T1000 (cell line): ENCODE measurements around the gene DEFB114.

ENCODE experiments used
- DNase-seq: peaks from one replicate; lab custom pipeline; 2025; ENCODE audit warnings: mixed read lengths; lab: John Stamatoyannopoulos, UW

The DEFB114 gene

DNA sequence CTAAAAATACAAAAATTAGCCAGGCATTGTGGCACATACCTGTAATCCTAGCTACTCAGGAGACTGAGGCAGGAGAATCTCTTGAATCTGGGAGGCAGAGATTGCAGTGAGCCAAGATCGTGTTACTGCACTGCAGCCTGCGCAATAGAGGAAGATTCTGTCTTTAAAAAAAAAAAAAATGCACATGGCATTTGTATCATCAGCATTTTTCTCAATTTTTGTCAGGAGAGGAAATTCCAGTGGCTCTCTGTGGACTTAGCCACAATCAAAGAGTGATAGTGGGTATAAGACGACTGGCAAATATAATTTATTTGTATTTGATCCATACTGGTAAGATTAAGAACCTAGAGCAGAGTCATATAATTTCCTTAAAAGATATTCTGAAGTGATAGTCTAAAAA is 28.6 kb downstream of the DEFB114 start:
- DNase-seq = no peak

GRCh38 chr6:49934770-49935169 is 29.2 kb downstream of the DEFB114 start:
- DNase-seq = no peak

DNA sequence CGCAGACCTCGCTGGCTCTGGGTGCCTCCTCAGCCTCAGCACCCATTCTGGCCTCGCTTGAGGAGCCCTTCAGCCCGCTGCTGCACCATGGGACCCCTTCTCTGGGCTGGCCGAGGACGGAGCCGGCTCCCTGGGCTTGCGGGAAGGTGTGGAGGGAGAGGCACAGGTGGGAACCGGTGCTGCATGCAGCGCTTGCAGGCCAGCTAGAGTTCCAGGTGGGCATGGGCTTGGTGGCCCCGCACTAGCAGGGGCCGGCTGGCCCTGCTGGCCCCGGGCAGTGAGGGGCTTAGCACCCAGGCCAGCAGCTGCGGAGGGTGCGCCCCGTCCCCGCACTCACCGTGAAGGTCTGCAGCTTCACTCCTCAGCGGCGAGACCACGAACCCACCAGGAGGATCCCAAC is 30.4 kb downstream of the DEFB114 start:
- no peak for DNase-seq

DNA sequence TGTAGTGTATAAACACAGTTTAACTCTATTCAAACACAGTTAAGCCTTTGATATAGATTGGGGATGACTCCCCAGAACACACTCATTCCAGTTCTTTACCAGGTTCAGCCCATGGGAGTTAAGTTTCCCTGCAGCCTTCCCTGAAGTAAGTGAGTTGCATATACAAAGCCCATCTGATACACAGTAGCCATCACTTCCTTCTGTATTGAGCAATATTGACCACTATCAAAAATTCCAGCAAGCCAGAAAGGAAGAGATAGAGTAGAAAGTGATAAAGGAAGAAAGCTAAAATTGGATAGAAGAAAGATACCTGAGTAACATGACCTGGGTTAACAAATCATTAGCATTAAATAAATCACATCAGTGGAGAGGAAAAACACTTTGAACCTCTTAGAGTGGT is 34.6 kb downstream of the DEFB114 start:
- DNase-seq = no peak

GRCh38 chr6:49923826-49924225 is 40.1 kb downstream of the DEFB114 start:
- no peak for DNase-seq

- DNase-seq = no peak
Measured at GRCh38 chr6:49919935-49920644, 43.9 kb downstream of the DEFB114 start.

DNA sequence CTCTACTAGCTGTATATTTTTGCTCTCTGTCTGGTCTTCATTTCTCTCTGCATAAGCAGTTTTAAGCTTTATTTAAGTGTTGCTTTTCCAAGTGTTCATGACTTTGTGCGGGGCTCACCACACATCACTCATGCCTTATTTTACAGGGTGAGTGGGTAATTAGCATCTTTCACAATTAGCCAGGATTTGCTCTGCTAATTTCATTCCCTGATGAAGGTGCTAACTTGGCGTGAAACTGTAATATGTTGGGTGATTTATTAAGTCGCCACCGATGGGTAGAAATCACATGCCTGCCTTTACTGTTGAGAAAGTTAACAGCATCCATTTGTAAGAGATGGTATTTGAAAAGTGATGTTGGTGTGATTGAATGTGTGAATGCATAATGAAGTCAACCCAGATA is 44.7 kb downstream of the DEFB114 start:
- DNase-seq = no peak

GRCh38 chr6:49918787-49919186 is 45.2 kb downstream of the DEFB114 start:
- no peak for DNase-seq

GRCh38 chr6:49915035-49915434 is 48.9 kb downstream of the DEFB114 start:
- no peak for DNase-seq

DNA sequence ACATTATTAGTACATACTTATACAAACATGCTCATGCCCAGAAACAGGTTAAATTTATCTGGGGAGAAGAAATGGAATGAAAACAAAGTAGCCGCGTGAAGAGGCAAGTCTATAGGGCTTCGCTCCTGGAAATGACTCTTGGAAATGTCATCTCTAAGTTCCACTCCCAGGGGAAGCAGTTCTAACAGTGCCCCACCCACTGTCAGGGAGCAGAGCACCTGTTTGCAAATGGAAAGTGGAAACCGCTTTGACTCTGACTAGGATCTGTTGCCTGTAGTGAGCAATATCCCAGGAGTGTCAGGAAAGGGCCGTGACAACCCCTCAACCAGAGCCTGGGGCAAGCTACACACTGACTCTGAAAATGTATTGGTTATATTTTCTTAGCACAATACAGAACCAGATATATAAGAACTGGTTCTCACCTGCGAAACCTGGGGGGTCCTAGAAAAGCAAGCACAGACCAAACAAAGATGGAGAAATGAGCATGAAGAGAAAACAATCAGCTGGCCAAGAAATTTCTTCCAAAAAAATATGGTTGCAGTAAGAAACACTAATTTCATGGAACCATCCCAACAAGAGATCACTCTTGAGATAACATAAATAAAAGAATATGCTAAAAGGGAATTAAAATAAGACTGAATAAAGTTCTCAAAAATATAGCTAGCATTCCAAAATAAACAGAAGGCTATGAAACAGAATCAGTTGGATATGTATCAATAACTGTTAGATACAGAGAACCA is 50.2 kb downstream of the DEFB114 start:
- DNase-seq = no peak

- DNase-seq = no peak
Measured at GRCh38 chr6:49912196-49912595, 51.8 kb downstream of the DEFB114 start.

- DNase-seq = no peak
Measured at GRCh38 chr6:49911252-49911651, 52.7 kb downstream of the DEFB114 start.
